MM.1S (cell line): ENCODE results near the gene FGF12.
A peak's percentile ranks its signal among the peaks of the same experiment; 100 is the strongest.

ENCODE experiments used
- DNase-seq: peaks from one replicate; pipeline ENCODE4 v3.0.0-alpha.2; 2015
- H2AFZ ChIP-seq: fragments of 300-600 bp; sonication (generic); 2 replicates; pipeline ENCODE4 v1.6.0; 2016; ENCODE audit warnings: antibody characterized with exemption, low read length
- H3F3A ChIP-seq: fragments of 300-600 bp; sonication (generic); 2 replicates; pipeline ENCODE4 v1.6.1; 2016; ENCODE audit warnings: mild to moderate bottlenecking, antibody characterized with exemption, low read length, moderate library complexity, mixed read lengths; ENCODE audit not compliant: insufficient read depth
- H3K27ac ChIP-seq: fragments of 300-600 bp; sonication (generic); 2 replicates; pipeline ENCODE4 v1.5.1; 2016; ENCODE audit warnings: mild to moderate bottlenecking, low read length
- H3K27me3 ChIP-seq: fragments of 300-600 bp; sonication (generic); replicated peaks from 2 replicates; pipeline ENCODE4 v1.6.0; 2016; ENCODE audit warnings: low read length; ENCODE audit not compliant: insufficient read depth
- H3K36me3 ChIP-seq: fragments of 300-600 bp; sonication (generic); replicated peaks from 2 replicates; pipeline ENCODE4 v1.6.1; 2016; ENCODE audit warnings: mild to moderate bottlenecking, low read length, mixed read lengths; ENCODE audit not compliant: insufficient read depth
- H3K4me1 ChIP-seq: fragments of 300-600 bp; sonication (generic); 2 replicates; pipeline ENCODE4 v1.6.1; 2016; ENCODE audit warnings: low read length, mixed read lengths
- H3K4me2 ChIP-seq: fragments of 300-600 bp; sonication (generic); 2 replicates; pipeline ENCODE4 v1.6.0; 2016; ENCODE audit warnings: low read depth, low read length
- H3K4me3 ChIP-seq: fragments of 300-600 bp; sonication (generic); 2 replicates; pipeline ENCODE4 v1.5.1; 2016; ENCODE audit warnings: low read length, mixed read lengths
- H3K79me2 ChIP-seq: fragments of 300-600 bp; sonication (generic); 2 replicates; pipeline ENCODE4 v1.6.1; 2016; ENCODE audit warnings: mixed run types, low read length, mixed read lengths
- H3K9ac ChIP-seq: fragments of 300-600 bp; sonication (generic); 2 replicates; pipeline ENCODE4 v1.6.1; 2016; ENCODE audit warnings: low read length, mixed read lengths
- H3K9me2 ChIP-seq: fragments of 300-600 bp; sonication (generic); replicated peaks from 2 replicates; pipeline ENCODE4 v1.6.1; 2016; ENCODE audit warnings: mild to moderate bottlenecking, low read length, mixed read lengths; ENCODE audit not compliant: insufficient read depth
- H3K9me3 ChIP-seq: fragments of 300-600 bp; sonication (generic); replicated peaks from 2 replicates; pipeline ENCODE4 v1.6.1; 2016; ENCODE audit warnings: mild to moderate bottlenecking, low read length, mixed read lengths; ENCODE audit not compliant: insufficient read depth
- H4K20me1 ChIP-seq: fragments of 300-600 bp; sonication (generic); 2 replicates; pipeline ENCODE4 v1.6.1; 2016; ENCODE audit warnings: mild to moderate bottlenecking, low read length, moderate library complexity, mixed read lengths; ENCODE audit not compliant: insufficient read depth
- CTCF ChIP-seq: fragments of 300-600 bp; sonication (generic); IDR thresholded peaks from 2 replicates; pipeline ENCODE4 v1.5.1; 2016; ENCODE audit warnings: antibody characterized with exemption, low read length, mixed read lengths
- EZH2 ChIP-seq: fragments of 300-600 bp; sonication (generic); optimal IDR thresholded peaks from 2 replicates; pipeline ENCODE3; 2017; ENCODE audit warnings: low read depth, mild to moderate bottlenecking, antibody characterized with exemption, low read length, mixed read lengths
- EZH2phosphoT487 ChIP-seq: fragments of 300-600 bp; sonication (generic); IDR thresholded peaks from 2 replicates; pipeline ENCODE4 v1.6.1; 2018; ENCODE audit warnings: antibody characterized with exemption, low read length

Gene FGF12

GRCh38 chr3:192449036-192449435 is 278.3 kb downstream of the FGF12 start:
- DNase-seq: no peak
- no peaks in the 10 kb centered on the region for H3K9me2 ChIP-seq
- H3K4me1 ChIP-seq: no peaks in the 10 kb centered on the region
- H2AFZ ChIP-seq: no peak overlapping the region
- no peaks in the 10 kb centered on the region for H4K20me1 ChIP-seq
- H3K4me3 ChIP-seq: no peak overlapping the region
- no peaks in the 10 kb centered on the region for H3K79me2 ChIP-seq
- no peak overlapping the region for H3K9ac ChIP-seq
- H3F3A ChIP-seq: no peaks in the 10 kb centered on the region
- H3K9me3 ChIP-seq: no peaks in the 10 kb centered on the region
- no peak overlapping the region for H3K27ac ChIP-seq
- no peaks in the 10 kb centered on the region for H3K36me3 ChIP-seq
- no peak for TF ChIP-seq EZH2
- TF ChIP-seq CTCF: peak; percentile 45
- no peak overlapping the region for H3K4me2 ChIP-seq
- no peaks in the 10 kb centered on the region for H3K27me3 ChIP-seq

GRCh38 chr3:192445770-192446644 is 281.3 kb downstream of the FGF12 start:
- Histone ChIP-seq H3K4me1 (no peaks in the 10 kb centered on the region), H3K27me3 (no peaks in the 10 kb centered on the region), H3K4me2 (no peak overlapping the region), H3K4me3 (no peak overlapping the region), H3K9ac (no peak overlapping the region), H3K36me3 (no peaks in the 10 kb centered on the region), H2AFZ (no peak overlapping the region), H3F3A (no peaks in the 10 kb centered on the region), H4K20me1 (no peaks in the 10 kb centered on the region), H3K9me3 (no peaks in the 10 kb centered on the region), H3K27ac (no peak overlapping the region), H3K9me2 (no peaks in the 10 kb centered on the region), H3K79me2 (no peaks in the 10 kb centered on the region)
- no peak for DNase-seq
- TF ChIP-seq EZH2: no peak

GRCh38 chr3:192444791-192445106 is 282.6 kb downstream of the FGF12 start:
- Histone ChIP-seq H3K27me3 (no peaks in the 10 kb centered on the region), H3K27ac (no peak overlapping the region), H3K4me2 (no peak overlapping the region), H4K20me1 (no peaks in the 10 kb centered on the region), H2AFZ (no peak overlapping the region), H3K4me1 (no peaks in the 10 kb centered on the region), H3F3A (no peaks in the 10 kb centered on the region), H3K9me2 (no peaks in the 10 kb centered on the region), H3K9ac (no peak overlapping the region), H3K79me2 (no peaks in the 10 kb centered on the region), H3K36me3 (no peaks in the 10 kb centered on the region), H3K9me3 (no peaks in the 10 kb centered on the region), H3K4me3 (no peak overlapping the region)
- no peak for DNase-seq
- TF ChIP-seq EZH2 (no peak), CTCF (no peak), EZH2phosphoT487 (no peak)

GRCh38 chr3:192444096-192444790 is 283.1 kb downstream of the FGF12 start:
- peak; percentile 75 for DNase-seq
- Histone ChIP-seq H3K4me2 (no peak overlapping the region), H3K9ac (no peak overlapping the region), H3K9me3 (no peaks in the 10 kb centered on the region), H3K36me3 (no peaks in the 10 kb centered on the region), H4K20me1 (no peaks in the 10 kb centered on the region), H3K27ac (no peak overlapping the region), H3K9me2 (no peaks in the 10 kb centered on the region), H3F3A (no peaks in the 10 kb centered on the region), H3K27me3 (no peaks in the 10 kb centered on the region), H2AFZ (no peak overlapping the region), H3K79me2 (no peaks in the 10 kb centered on the region), H3K4me1 (no peaks in the 10 kb centered on the region), H3K4me3 (no peak overlapping the region)
- TF ChIP-seq CTCF: peak; percentile 100
- TF ChIP-seq EZH2: no peak
